ENCODE data around the gene CGB2. TPM values are rescaled to one million over a fixed set of nuclear protein-coding genes. Genes with fewer than 3 reads are reported as not detected.
A peak's percentile ranks its signal among the peaks of the same experiment; 100 is the strongest.
"Not testable (repeated sequence)": the region's sequence is repeated elsewhere in the genome, so short reads cannot be mapped to it uniquely, and the experiment has no call there.

CGB2 gene
- total RNA-seq, 1 donor from 2014 or later = not detected

DNA sequence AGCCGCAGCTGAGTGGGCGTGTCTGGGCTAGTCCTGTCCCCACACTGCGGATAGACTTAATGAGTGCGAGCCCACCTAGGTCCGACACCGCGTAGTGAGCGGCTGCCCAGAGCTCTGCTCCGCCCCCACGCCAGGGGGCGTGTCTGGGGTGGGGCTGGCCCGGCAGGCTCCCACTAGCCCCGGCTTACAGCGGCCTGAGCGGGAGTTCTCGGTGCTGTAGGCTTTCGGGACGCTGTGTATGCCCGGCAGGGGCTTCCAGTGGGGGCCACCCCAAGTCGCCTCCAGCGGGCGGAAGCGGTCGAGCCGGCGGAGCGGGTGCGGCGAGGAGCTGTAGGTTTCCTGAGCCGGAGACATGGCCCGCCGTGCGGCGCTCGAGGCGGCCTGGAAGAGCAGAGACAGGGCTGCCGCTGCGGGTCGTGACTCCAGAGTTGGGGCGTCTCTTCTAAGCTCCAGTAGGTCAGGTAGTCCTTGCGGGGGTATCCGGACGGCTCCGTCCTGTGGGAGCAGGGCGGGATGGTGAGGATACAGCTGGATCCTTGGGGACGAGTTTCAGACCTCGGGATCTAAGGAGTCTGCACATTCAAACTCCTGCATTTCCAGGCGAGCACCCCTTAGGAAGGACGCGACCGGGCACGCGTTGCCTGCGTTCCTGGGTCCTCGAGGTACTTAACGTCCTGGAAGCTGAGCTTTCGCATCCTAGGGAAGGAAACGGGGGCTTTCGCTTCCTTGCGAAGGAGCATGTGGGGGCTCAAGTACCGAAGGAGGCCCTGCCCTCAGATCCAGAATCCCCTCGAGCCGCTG is 24.6 kb downstream of the CGB2 start:
- Mint-ChIP-seq H3K4me3 (peak overlapping the region; percentile 87), H3K4me1 (ENCODE audit: unreplicated experiment) (peaks cover 15% of the 10 kb centered on the region), H3K9me3 (no peaks in the 10 kb centered on the region), H3K27me3 (peaks cover 31% of the 10 kb centered on the region), H3K36me3 (no peaks in the 10 kb centered on the region), H3K27ac (no peak overlapping the region)
- peak; percentile 75 for DNase-seq (ENCODE audit: extremely low spot score, unreplicated experiment)
- TF ChIP-seq, protein P1, sequence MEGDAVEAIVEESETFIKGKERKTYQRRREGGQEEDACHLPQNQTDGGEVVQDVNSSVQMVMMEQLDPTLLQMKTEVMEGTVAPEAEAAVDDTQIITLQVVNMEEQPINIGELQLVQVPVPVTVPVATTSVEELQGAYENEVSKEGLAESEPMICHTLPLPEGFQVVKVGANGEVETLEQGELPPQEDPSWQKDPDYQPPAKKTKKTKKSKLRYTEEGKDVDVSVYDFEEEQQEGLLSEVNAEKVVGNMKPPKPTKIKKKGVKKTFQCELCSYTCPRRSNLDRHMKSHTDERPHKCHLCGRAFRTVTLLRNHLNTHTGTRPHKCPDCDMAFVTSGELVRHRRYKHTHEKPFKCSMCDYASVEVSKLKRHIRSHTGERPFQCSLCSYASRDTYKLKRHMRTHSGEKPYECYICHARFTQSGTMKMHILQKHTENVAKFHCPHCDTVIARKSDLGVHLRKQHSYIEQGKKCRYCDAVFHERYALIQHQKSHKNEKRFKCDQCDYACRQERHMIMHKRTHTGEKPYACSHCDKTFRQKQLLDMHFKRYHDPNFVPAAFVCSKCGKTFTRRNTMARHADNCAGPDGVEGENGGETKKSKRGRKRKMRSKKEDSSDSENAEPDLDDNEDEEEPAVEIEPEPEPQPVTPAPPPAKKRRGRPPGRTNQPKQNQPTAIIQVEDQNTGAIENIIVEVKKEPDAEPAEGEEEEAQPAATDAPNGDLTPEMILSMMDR (conservative IDR thresholded peaks at IDR 0.05) = peak; percentile 57

DNA sequence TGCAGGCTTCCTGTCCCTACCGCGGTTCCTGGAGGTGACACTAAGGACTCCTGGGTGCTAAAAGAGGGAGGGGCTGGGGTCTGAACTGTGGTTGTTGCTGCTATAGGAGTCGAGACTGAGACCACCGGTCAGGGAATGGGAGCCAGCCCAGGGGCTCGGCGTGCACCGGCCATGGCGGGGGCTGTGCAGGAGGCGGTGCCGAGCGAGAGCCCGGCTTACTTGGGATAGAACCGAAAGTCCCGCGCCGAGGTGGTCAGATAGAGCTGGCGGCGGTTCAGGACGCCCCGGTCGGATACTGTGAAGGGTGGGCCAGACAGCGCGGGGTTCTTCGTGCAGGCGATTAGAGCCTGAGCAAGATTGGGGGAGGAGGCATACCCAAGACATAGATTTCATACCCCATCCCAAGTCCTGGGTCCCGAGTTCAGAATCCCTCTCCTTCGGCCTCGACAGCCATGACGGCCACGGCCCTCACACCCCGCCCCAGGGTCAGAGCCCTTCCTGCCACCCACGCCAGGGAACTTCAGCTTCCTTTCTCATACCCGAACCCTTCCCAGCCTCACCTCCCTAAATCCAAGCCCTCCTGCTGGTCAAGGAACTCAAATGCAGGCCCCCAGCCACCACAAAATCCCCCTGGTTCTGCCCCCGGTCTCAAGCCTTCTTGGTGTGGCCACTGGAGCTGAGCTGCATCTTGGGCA is 25.4 kb downstream of the CGB2 start:
- Mint-ChIP-seq H3K27ac (peak overlapping the region; percentile 62), H3K27me3 (peaks cover 31% of the 10 kb centered on the region)

DNA sequence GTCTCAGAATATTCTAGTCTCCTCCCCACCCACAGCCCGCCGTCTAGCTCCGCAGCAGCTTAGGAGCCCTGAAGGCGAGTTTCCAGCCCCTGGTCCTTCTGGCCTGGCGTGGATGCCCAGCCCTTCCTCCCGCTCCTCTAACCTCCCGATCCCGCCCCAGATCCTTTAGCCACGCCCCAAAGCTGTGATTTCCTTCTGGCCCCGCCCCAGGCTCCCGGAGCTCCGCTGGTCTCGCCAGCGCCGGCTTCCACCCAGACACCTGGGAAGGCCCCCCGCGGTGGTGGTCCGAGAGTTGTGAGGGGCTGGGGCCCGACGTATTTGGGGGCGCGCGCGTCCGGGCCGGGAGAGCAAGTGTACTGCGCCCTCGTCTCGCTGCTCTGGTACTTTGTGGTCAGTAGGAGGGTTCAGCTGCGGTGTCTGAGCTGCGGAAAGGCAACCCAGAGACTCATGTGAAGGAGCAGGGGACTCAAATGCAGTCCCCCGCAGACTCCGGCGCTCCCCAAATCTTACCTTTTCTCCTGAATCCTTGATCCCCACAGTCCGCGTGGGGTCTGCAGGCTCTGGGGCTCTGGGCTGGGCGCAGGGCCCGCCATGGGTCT is 26.0 kb downstream of the CGB2 start, which contains the start of gene CGB7:
TSS of gene CGB7 (minus strand) at position 114 of the 599 bp plus-strand sequence. CDS start 2,374 bp downstream, outside the sequence.
- Mint-ChIP-seq H3K4me1 (ENCODE audit: unreplicated experiment) (peaks cover 15% of the 10 kb centered on the region), H3K4me3 (peak within 1 kb of the TSS; percentile 87), H3K27ac (peak within 1 kb of the TSS; percentile 62), H3K27me3 (peaks cover 31% of the 10 kb centered on the region), H3K36me3 (no peaks in the 10 kb centered on the region), H3K9me3 (no peaks in the 10 kb centered on the region)
- DNase-seq (ENCODE audit: extremely low spot score, unreplicated experiment) = peak; percentile 72
- TF ChIP-seq, protein P1 (conservative IDR thresholded peaks at IDR 0.05) = no peak

More for the DNA sequence above, 25.4 kb downstream of the CGB2 start:
- H3K4me3 Mint-ChIP-seq = peak overlapping the region; percentile 87
- not testable (repeated sequence) for H3K36me3 Mint-ChIP-seq; H3K9me3 Mint-ChIP-seq; DNase-seq (ENCODE audit: extremely low spot score, unreplicated experiment)
- peaks cover 15% of the 10 kb centered on the region for H3K4me1 Mint-ChIP-seq (ENCODE audit: unreplicated experiment)

DNA sequence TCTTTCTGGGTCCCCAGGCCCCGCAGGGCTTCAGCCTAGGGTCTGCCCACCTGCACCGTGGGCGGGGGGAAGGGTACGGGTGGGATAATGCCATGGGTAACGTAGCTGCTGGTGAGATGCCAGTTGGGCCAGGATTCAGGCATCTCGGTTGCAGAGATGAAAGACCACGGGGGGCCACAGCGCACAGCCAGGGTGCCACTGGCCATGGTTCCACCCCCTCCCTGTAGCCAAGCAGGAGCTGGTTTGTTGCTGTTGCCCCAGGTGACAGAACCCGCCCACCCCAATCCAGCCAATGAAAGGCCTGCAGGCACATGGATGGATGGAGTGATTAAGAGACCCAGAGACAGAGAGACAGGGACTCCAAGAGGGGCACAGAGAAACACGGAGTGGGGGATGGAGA is 26.9 kb downstream of the CGB2 start:
- H3K4me3 Mint-ChIP-seq = no peak overlapping the region
- H3K27ac Mint-ChIP-seq = no peak overlapping the region
- no peaks in the 10 kb centered on the region for H3K36me3 Mint-ChIP-seq
- DNase-seq (ENCODE audit: extremely low spot score, unreplicated experiment) = no peak
- TF ChIP-seq, protein P1 (conservative IDR thresholded peaks at IDR 0.05) = no peak
- peaks cover 15% of the 10 kb centered on the region for H3K4me1 Mint-ChIP-seq (ENCODE audit: unreplicated experiment)
- peaks cover 31% of the 10 kb centered on the region for H3K27me3 Mint-ChIP-seq
- no peaks in the 10 kb centered on the region for H3K9me3 Mint-ChIP-seq

DNA sequence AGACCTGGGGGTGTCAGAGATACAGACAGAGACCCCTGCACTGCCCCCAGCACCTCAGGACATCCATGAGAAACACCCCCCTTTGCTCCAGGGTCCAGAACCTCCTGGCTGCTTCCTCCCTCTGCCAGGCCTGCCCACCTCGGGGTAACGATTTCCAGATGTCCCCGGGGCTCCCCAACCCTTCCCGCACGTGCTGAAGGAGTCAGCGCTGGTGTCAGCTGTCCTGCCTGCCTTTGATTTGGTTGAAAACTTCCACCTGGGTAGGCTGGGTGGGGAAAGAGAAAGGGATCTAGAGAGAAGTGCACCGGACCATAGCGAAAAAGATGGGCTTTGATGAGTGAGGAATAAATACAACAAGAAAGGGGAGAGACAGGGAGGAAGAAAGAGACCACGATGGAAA is 27.4 kb downstream of the CGB2 start:
- Mint-ChIP-seq H3K27me3 (peaks cover 31% of the 10 kb centered on the region), H3K4me1 (ENCODE audit: unreplicated experiment) (peaks cover 15% of the 10 kb centered on the region), H3K9me3 (no peaks in the 10 kb centered on the region), H3K27ac (no peak overlapping the region), H3K4me3 (peak overlapping the region; percentile 6), H3K36me3 (no peaks in the 10 kb centered on the region)
- TF ChIP-seq, protein P1 (conservative IDR thresholded peaks at IDR 0.05) = no peak
- no peak for DNase-seq (ENCODE audit: extremely low spot score, unreplicated experiment)
